HepG2 (cell line): Measurements from ENCODE around the gene PBX1. TPM values are rescaled to one million over a fixed set of nuclear protein-coding genes. Genes with fewer than 3 reads are reported as not detected.

Source experiments
- ATAC-seq: fragments of 200-7000 bp; cut with Tn5 transposase; 3 replicates; pipeline ENCODE4 v1.9.1; 2020; ENCODE audit warnings: mild to moderate bottlenecking, moderate library complexity
- BruUV-seq: library from RNA; stranded (reverse); fragments of 400-500 nt; replicated peaks from 2 replicates; lab custom pipeline; 2021; lab: Mats Ljungman, UMichigan
- CTCF ChIA-PET: fragments of 300-600 bp; formaldehyde crosslinking; extraction: SDS; loops from one replicate; lab custom pipeline; 2021; ENCODE audit warnings: low total read pairs, inconsistent platforms, low intra/inter-chr PET ratio; lab: Yijun Ruan, JAX
- POLR2A ChIA-PET: fragments of 350-600 bp; sonication (Branson Sonifier 250); formaldehyde crosslinking; loops from one replicate; lab custom pipeline; 2020; ENCODE audit warnings: antibody characterized with exemption, inconsistent platforms; lab: Yijun Ruan, JAX
- DNase-seq: peaks from one replicate; pipeline ENCODE4 v3.0.0-alpha.2; 2015; ENCODE audit warnings: low spot score
- FAIRE-seq: peaks from 3 replicates; lab custom pipeline; 2011; peaks lifted over from hg19 to GRCh38; lab: Jason Lieb, UNC
- H2AFZ ChIP-seq: one replicate; pipeline ENCODE4 v1.6.1; 2011; ENCODE audit warnings: low read length, inconsistent platforms
- H3K27ac ChIP-seq: fragments of 300-600 bp; 3 replicates; pipeline ENCODE4 v1.8.0; 2011; ENCODE audit warnings: mixed run types, mild to moderate bottlenecking, mixed read lengths, low read length, inconsistent platforms; ENCODE audit not compliant: insufficient read depth; ENCODE audit errors: extremely low read length
- H3K27me3 ChIP-seq, 2 experiments: fragments of 200-600 bp in 1 of 2; 2 replicates in 1 of 2; 3 replicates in 1 of 2; pipeline versions ENCODE4 v1.6.0 to v1.8.0; 2011; ENCODE audit warnings: low read length in 2 of 2, mild to moderate bottlenecking in 2 of 2, moderate library complexity in 2 of 2, inconsistent platforms in 1 of 2; ENCODE audit not compliant: insufficient read depth in 2 of 2, control insufficient read depth in 1 of 2
- H3K36me3 ChIP-seq, 2 experiments: fragments of 200-600 bp in 1 of 2; replicated peaks in 1 of 2; 2 replicates in 1 of 2; 3 replicates in 1 of 2; pipeline versions ENCODE4 v1.5.1 to v1.8.0; 2011; ENCODE audit warnings: low read length in 2 of 2, inconsistent platforms in 1 of 2; ENCODE audit not compliant: insufficient read depth in 2 of 2, control insufficient read depth in 1 of 2
- H3K4me1 ChIP-seq: 2 replicates; pipeline ENCODE4 v1.5.1; 2012; ENCODE audit warnings: low read length, inconsistent platforms; ENCODE audit not compliant: insufficient read depth
- H3K4me2 ChIP-seq: 2 replicates; pipeline ENCODE4 v1.6.0; 2011; ENCODE audit warnings: low read depth, low read length, inconsistent platforms
- H3K4me3 ChIP-seq, 3 experiments: fragments of 200-600 bp in 1 of 3; sonication (generic), shearing (Covaris generic) in 1 of 3; replicated peaks in 1 of 3; 2 replicates each; pipeline ENCODE4 v1.5.1; 2011 to 2016; ENCODE audit warnings: low read length in 3 of 3, inconsistent platforms in 2 of 3, low read depth in 2 of 3, mild to moderate bottlenecking in 2 of 3, control low read depth in 1 of 3, mixed read lengths in 1 of 3; ENCODE audit not compliant: insufficient read depth in 1 of 3
- H3K79me2 ChIP-seq: one replicate; pipeline ENCODE4 v1.6.1; 2011; ENCODE audit warnings: low read length, inconsistent platforms; ENCODE audit not compliant: insufficient read depth
- H3K9ac ChIP-seq: 2 replicates; pipeline ENCODE4 v1.6.0; 2011; ENCODE audit warnings: mild to moderate bottlenecking, low read depth, low read length, inconsistent platforms; ENCODE audit not compliant: insufficient read depth
- H3K9me3 ChIP-seq: 2 replicates; pipeline ENCODE4 v1.5.1; 2012; ENCODE audit warnings: mild to moderate bottlenecking, low read length
- H4K20me1 ChIP-seq: 2 replicates; pipeline ENCODE4 v1.6.0; 2011; ENCODE audit warnings: inconsistent platforms, mild to moderate bottlenecking, low read length, moderate library complexity; ENCODE audit not compliant: insufficient read depth
- DRAP1 ChIP-seq: IDR thresholded peaks from 2 replicates; pipeline ENCODE4 v1.6.1; 2016; ENCODE audit warnings: missing genetic modification reagents, missing compliant biosample characterization
- KLF9 ChIP-seq: IDR thresholded peaks from 2 replicates; pipeline ENCODE4 v1.6.1; 2016; ENCODE audit warnings: low read depth
- PHF20 ChIP-seq: sonication (generic); formaldehyde crosslinking; IDR thresholded peaks from 2 replicates; pipeline ENCODE4 v1.5.0; 2020; ENCODE audit warnings: mild to moderate bottlenecking, missing genetic modification reagents
- RELA ChIP-seq: sonication (generic); formaldehyde crosslinking; IDR thresholded peaks from 2 replicates; pipeline ENCODE4 v1.4.0; 2020; ENCODE audit warnings: missing genetic modification reagents
- SKIL ChIP-seq: sonication (generic); formaldehyde crosslinking; IDR thresholded peaks from 2 replicates; pipeline ENCODE4 v1.8.0; 2022; ENCODE audit warnings: missing genetic modification reagents, mild to moderate bottlenecking, moderate library complexity, borderline replicate concordance
- ZBTB33 ChIP-seq: sonication (generic); formaldehyde crosslinking; IDR thresholded peaks from 2 replicates; pipeline ENCODE4 v1.4.0; 2020; ENCODE audit warnings: missing genetic modification reagents
- ZNF207 ChIP-seq: fragments of 450-650 bp; IDR thresholded peaks from 2 replicates; pipeline ENCODE4 v1.6.1; 2016; ENCODE audit warnings: antibody characterized with exemption, borderline replicate concordance
- ZNF224 ChIP-seq: sonication (generic); formaldehyde crosslinking; IDR thresholded peaks from 2 replicates; pipeline ENCODE4 v1.5.0; 2020; ENCODE audit warnings: mild to moderate bottlenecking, missing genetic modification reagents
- ZNF280D ChIP-seq: sonication (generic); formaldehyde crosslinking; IDR thresholded peaks from 2 replicates; pipeline ENCODE4 v1.5.1; 2020; ENCODE audit warnings: mild to moderate bottlenecking, missing genetic modification reagents
- ZNF460 ChIP-seq: sonication (generic); formaldehyde crosslinking; IDR thresholded peaks from 2 replicates; pipeline ENCODE4 v1.5.1; 2020; ENCODE audit warnings: missing genetic modification reagents, mild to moderate bottlenecking, borderline replicate concordance
- ZNF549 ChIP-seq: sonication (generic); formaldehyde crosslinking; IDR thresholded peaks from 2 replicates; pipeline ENCODE4 v1.5.0; 2020; ENCODE audit warnings: missing genetic modification reagents
- ZNF619 ChIP-seq: sonication (generic); formaldehyde crosslinking; IDR thresholded peaks from 2 replicates; pipeline ENCODE4 v1.4.0; 2020; ENCODE audit warnings: mild to moderate bottlenecking, missing genetic modification reagents
- ZSCAN21 ChIP-seq: sonication (generic); formaldehyde crosslinking; IDR thresholded peaks from 2 replicates; pipeline ENCODE4 v1.8.0; 2022; ENCODE audit warnings: mild to moderate bottlenecking, missing genetic modification reagents, moderate library complexity, borderline replicate concordance
- WGBS: methylation state at CpG from one replicate; pipeline ENCODE4 v1.1.6; 2017; ENCODE audit warnings: low lambda C conversion rate; 5-methylcytosine and 5-hydroxymethylcytosine counted together
- in situ Hi-C: cut with HindIII; loops from 2 replicates; pipeline ENCODE4 v1.10.0; 2017; ENCODE audit warnings: low pct_unique_long_range_greater_than_20kb; ENCODE audit not compliant: extremely low pct_ligation_motif_present
- intact Hi-C: fragments of 100-400 bp; cut with micrococcal nuclease; formaldehyde crosslinking; loops from one replicate; pipeline ENCODE4 v1.10.0; 2022; ENCODE audit not compliant: unreplicated experiment
- polyA plus RNA-seq, 8 experiments: library from polyadenylated mRNA; depleted of rRNA in 3 of 8; stranded (reverse) in 7 of 8; unstranded in 1 of 8; fragments of >200 nt; fragmentation: Illumina TruSeq in 4 of 8; extraction: Trizol in 4 of 8; gene quantifications; 2 replicates each; pipeline versions ENCODE4 v1.2.1 to v1.2.3, GENCODE V29; 2011 to 2016; ENCODE audit warnings: low read depth in 4 of 8, missing spikeins in 1 of 8, mixed read lengths in 1 of 8; ENCODE audit not compliant: insufficient read depth in 1 of 8
- total RNA-seq, 5 experiments: library from RNA; depleted of rRNA; stranded (reverse); fragments of >200 nt; fragmentation: Illumina TruSeq; extraction: Trizol; gene quantifications; 2 replicates each; pipeline ENCODE4 v1.2.3, GENCODE V29; 2016; ENCODE audit warnings: low read depth in 1 of 5

The PBX1 gene
- total and polyA plus RNA-seq, 2 of the 13 experiments (the other 11 are each of a cell fraction or from before 2014, with no cell fraction given) = 0.24 TPM; not detected in 1

GRCh38 chr1:164875518-164875917, 316.5 kb downstream of the PBX1 start:
- Histone ChIP-seq H3K9me3 (no peaks in the 10 kb centered on the region), H3K9ac (no peak overlapping the region), H4K20me1 (no peaks in the 10 kb centered on the region), H2AFZ (no peak overlapping the region), H3K36me3 (no peaks in the 10 kb centered on the region), H3K4me1 (no peaks in the 10 kb centered on the region), H3K4me2 (no peak overlapping the region), H3K4me3 (no peak overlapping the region), H3K27me3 (no peaks in the 10 kb centered on the region), H3K27ac (no peak overlapping the region), H3K79me2 (no peaks in the 10 kb centered on the region)
- ATAC-seq (no peak), DNase-seq (no peak), FAIRE-seq (no peak)
- TF ChIP-seq ZNF460 (CRISPR knock-in tag) (no peak), ZSCAN21 (CRISPR knock-in tag) (no peak), ZNF224 (CRISPR knock-in tag) (no peak), ZNF280D (CRISPR knock-in tag) (no peak), RELA (no peak), SKIL (CRISPR knock-in tag) (no peak), ZNF207 (no peak), PHF20 (no peak), KLF9 (CRISPR knock-in tag) (no peak), ZNF619 (CRISPR knock-in tag) (no peak), ZNF549 (CRISPR knock-in tag) (no peak), DRAP1 (no peak), ZBTB33 (CRISPR knock-in tag) (no peak)
- POLR2A ChIA-PET = no interaction called here
- no TSS peak for BruUV-seq
- CTCF ChIA-PET = no interaction called here
- in situ Hi-C loops = no loop called here
- intact Hi-C loops = no loop called here
- 0% methylated on average over 1 of the region's 3 CpGs for WGBS
